DMS114 treated with DMSO at 0.1 percent for 48 hours (cell line): ENCODE data around the gene LAMA4.

Experiments
- DNase-seq: peaks from one replicate; lab custom pipeline; 2025; ENCODE audit not compliant: unreplicated experiment; lab: John Stamatoyannopoulos, UW

LAMA4 gene

DNA sequence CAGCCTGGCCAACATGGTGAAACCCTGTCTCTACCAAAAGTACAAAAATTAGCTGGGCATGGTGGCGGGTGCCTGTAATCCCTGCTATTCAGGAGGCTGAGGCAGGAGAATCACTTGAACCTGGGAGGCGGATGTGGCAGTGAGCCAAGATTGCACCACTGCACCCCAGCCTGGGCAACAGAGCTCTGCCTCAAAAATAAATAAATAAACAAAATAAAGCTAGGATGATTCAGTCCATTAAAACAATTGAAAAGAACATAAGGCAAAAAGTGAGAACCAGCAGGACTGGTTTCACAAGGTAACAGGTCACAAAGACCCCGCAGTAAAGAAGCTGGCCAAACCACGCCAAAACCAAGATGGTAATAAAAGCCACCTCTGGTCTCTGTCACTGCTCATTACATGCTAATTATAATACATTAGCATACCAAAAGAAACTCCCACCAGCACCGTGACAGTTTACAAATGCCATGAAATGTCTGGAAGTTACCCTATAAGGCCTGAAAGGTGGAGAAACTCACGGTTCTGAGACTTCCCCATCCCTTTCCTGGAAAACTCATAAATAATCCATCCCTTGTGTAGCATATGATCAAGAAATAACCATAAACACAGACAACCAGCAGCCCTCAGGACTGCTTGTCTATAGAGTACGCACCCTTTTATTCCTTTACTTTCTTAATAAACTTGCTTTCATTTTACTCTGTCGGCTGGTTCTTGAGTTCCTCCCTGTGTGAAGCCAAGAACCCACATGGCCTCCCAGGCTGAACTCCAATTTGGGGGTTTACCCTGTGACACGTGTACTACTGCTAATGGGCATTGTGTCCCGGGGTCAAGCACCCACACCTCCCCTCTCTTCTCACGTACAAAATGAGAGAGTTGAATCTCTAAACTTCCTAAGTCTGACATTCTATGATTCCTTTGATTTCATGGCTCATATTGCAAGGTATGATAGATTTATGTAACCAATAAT is 10.2 kb downstream of the LAMA4 start:
- no peak for DNase-seq

DNA sequence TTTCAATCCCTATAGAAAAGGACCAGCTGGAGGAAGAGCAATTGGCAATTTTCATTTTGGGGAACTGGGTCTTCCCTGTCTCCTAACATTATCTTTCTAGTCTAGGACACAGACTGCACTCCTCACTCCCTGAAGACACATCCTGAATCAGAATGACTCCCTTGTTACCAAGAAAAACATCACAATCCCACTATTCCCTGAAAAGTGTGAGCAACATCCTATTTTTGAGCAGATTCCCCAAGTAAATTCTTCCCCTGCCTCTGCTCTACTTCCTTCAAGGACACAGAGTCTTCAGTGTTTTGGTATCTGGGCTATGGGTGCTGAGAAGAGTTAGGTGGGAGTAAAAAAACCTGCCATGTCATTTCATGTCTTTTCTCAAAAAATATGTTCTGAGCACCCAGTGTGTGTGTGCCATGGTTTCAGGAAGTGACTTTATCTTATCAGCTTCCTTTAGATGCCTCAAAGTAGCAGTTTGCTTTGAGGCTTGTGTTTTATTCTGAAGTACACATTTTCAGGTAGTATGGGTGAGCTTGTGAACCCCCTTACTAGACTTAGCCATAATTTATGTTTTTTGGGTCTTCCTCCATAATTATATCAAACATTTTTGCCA is 12.4 kb downstream of the LAMA4 start:
- DNase-seq: no peak

DNA sequence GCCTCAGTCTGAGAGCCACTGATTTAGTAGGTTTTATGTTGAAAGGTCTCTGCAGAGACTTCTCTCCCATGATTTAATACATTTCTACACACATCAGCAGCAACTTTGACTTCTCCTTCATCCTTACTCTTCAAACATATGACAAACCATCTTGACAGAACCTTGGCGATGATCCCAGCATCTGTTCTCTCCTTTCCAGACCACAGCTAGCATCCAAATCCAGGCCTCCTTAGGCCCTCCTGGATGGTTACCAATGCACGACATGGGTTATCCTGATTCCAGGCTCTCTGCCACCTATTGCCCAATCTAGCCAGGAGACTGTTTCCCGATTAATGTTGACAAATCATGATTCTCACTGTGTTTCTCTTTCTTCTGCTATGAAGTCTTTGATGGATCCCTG is 16.8 kb downstream of the LAMA4 start:
- no peak for DNase-seq

DNA sequence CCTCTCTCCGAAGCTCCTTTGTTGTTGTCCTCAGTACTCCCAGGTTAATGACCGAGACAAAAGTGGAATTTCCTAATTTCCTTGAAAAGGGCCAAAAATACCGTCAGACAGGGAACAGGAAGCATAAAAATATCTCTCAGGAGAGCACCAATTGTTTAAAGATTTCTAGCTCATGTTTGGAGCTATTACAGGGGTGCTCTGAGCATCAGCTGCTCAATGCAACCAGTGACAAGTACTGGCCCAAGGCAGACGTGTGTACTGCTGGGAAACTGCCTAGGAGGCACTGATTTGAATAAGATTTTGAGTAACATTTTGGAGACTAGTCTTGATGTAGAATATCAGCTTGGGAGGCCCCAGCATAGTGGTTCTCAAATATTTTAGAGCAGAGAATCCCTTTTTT is 17.3 kb downstream of the LAMA4 start:
- no peak for DNase-seq

DNA sequence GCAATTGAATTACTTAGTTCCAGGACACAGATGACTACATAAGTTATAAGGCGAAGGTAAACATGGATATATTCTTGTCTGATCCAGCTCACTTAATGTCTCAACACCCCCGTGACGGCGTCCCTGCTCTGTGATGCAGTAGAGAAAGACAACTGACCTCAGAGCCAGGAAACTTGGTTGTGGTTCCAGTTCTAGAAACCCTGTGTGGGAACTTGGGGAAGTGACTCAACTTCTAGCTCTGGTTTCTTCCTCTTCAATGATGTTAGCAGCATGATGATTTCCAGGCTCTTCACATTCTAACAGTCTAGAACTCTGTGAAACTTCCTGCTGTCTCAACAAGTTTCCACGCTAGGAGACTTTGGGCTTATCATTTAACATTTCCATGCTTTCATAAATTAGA is 18.4 kb downstream of the LAMA4 start:
- no peak for DNase-seq

DNA sequence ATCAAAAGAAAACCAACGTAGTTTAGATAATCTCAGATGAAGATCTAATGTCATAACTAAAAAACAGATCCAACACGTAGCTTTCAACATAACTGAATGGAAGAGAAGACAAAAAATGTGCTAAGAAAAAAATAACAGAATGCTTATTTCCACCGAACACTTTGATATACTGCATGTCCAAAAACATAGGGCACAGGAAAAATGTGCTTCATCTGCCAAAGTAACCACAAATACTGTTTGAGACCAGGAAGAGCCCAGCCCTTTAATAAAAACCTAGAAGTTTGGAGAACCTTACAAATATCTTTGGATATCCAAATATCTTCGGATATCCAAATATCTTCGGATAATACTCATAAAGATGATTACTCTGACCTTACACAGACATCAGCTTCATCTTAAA is 19.8 kb downstream of the LAMA4 start:
- no peak for DNase-seq

DNA sequence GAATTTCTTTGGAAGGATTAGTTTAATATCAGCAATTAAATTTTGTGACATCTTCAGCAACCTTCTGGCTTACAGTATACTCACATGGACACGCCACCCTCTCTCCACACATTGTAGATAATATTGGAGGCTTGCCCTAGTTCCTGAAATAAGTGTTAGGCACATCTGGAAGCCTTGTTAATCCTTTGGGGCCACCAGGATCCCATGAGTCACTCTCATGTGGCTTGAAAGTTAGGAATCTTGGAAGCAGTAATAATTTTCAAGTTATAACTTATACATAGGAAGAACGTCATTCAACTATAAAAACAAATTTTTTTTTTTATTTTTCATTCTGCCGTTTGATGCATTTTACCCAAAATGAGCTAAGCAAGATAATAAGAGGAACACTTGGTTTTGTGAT is 20.5 kb downstream of the LAMA4 start:
- DNase-seq: no peak

DNA sequence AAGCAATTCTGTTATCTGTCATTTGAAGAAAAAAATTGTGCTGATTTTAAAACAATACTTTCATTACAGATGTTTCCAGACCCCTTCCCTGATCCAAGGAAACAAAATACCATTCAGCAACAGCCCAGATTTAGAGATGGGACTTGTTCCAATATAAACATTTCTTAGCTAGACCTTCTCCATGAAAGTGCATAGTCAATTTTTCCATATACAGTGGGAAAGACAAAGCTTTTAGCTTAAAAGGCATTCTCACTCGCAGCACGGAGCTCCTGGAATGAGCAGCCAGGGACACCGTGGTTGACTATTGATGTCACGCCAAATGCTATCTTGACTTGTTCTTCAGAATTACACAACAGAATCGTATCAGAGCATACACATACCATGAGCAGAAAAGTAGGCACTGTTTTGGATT is 21.5 kb downstream of the LAMA4 start:
- DNase-seq: no peak

DNA sequence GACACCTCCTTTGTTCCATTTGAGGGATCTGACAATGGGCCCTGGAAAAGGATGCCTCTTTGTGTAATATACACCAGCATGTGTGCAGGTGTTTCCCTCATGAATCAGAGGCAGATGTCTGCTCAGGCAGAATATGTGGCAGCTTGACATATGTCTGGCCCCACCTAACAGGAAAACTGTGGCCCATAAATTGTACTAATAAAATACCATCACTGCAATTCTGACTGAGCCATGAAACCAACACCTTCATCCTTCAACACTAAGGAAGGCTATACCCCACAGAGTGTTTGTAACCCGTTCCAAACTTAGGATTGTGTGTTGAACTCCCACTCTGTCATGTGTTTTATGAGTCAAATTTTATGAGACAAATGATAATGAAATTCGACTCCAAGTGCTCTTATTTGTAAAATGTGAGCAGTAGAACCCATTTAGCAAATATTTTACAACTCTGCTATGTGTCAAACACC is 22.7 kb downstream of the LAMA4 start:
- DNase-seq: no peak

DNA sequence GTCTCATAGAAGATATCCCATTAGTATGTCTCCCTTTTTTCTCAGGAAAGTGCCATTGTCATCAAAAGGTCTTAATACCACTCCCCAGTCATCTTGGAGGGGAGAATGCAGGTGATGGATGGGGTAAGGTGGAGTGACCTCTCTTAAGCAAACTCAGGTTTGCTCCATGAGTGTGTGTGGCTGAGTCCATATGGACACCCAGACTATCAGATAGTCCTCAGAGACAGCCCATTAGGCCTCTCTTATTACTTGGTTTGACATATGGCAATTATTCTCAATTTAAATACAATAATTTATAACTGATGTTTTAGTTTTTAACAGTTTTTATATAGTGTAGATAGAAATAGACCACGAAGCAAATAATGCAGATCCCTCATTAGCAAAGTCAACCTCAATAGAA is 23.2 kb downstream of the LAMA4 start:
- DNase-seq: no peak

DNA sequence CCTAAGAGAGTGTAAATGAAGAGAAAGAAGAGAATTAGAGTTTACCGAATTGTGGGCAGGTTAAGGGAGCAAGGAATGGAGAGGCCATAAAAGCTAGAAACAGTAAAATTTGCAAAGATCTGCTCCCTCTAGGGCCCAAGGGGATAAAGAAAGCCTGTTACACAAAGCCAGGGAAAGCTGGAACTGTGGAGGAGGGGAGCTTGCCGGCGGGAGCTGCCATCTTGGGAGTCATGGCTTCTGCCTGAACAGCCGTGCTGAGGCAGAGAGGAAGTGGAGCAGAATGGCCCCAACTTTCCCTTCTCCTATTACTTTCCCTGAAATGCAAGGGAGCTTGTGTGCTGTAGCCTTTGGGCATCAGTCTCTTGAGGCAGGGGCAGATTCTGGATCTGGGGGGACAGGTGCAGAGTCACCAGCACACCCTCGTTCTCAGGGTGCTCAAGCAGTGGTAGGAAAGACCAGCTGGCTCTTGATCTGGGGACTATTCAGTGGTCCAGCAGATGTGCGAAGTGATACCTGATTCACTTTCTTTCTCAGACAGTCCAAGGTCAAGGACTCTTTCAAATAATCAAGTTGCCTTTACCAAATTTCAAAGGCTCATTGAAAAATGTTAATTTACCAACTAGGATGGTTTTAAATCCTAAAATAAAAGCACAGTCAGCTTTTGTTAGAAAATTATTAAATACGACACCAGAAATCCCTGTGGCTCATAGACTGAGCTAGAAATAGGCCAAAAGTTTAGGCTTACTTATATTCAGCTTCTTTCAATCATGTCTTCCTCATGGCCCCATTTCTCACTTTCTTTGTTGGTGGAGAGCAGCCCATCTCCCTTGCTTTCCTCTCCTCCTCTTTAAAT is 25.7 kb downstream of the LAMA4 start:
- no peak for DNase-seq

DNA sequence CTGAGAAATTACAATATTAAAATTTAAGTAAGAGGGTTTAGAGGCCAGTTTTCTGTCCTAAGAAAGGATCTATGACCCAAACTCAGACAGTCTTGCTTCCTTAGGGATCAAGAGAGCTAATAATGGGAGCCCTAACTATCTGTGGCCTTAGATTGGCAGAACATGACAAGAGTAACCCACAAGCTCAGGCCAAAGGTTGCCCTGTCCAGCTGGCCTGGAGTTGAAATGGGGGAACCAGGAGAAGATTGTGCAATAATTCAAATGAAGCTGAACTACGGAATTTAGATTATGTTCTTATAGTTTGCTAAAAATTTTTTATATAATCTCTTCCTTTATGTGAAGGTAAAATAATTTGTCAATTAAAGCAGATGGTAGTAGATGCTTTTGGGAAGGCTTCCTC is 26.4 kb downstream of the LAMA4 start:
- DNase-seq: no peak

DNA sequence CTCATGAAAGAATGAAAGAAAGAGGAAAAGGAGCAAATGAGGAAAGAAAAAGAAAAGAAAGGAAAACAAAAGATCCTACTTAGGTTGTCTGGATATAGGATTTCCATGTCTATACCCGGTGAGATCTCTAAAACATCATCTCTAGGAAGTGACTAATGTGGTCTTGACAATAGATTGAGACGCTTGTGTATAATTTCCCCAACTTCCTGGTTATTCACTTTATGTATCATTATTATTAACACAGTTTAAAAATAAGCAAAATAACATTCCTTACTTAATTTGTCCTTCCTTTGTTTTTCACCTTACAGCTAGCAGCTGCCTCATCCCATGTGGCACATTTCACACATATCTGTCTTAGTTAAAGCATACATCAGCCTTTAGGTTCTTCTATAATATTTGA is 27.0 kb downstream of the LAMA4 start:
- no peak for DNase-seq

DNA sequence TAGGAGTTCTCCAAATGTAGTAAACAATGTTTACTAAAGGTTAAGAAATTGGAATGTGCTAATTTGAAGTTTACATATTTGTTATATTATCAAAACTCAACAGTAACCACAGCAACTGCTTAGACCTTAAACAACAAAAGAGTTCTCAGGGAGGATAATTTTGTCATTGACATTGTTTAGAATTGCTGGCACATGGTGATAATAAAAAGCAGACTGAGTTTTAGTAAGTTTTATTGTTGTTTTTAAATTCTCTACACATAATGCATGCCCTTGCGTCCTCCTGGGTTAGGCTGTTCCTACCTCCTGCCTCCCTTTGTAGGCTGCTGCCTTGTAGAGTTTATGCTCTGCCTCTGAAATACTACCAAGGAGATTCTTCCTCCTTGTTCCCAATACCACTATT is 28.7 kb downstream of the LAMA4 start:
- DNase-seq: no peak

DNA sequence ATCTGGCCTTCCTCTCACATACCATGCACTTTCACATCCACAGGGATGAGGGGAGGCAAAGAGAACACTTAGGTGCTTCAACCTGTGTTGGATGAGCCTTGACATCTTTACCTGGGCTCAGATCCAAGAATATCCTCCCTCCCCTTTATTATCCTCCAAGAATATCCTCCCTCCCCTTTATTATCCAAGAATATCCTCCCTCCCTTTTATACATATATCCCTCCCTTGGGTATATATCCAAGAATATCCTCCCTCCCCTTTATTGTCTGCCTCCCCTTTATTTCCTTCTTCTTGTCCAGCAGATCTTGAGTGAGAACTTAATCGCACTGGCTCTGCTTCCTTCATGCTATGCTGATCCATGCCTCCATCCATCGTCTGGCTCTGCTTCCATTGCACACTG is 30.3 kb downstream of the LAMA4 start:
- DNase-seq: no peak

DNA sequence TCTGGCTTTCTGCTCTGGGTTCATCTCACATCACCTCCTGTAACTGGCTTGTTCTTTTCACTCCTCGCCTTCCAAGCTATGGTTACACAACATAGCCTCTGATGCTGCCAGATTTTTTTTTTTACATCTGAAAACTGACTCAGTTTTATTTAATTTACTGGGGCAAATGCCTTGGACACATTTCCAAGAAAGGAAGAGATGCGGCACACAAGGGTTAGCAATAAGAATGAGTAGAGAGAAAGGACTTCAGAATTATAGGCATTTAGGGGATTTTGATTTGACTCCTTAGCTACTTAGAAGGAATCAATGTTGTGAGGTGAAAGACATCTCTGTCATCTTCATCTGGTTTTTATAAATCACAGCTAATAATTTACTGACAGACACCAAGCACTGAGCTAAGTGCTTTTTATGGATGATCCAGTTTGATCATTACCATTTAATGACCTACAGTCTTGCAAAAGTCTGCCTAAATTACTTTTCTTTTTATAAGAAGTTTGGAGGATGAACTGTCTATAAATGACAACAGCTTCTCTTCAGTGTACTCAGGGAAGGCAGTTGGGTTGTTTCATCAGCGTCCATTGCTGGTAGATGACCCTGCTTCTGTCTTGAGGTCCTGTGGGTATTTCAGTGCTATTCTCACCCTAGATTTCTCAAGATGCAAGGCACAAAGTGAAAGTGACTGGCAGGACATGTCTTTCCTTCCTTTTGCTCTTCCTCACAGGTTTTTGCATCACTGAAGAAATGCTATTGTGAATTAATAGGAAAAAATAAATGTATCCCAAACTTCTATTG is 31.1 kb downstream of the LAMA4 start:
- DNase-seq: no peak

DNA sequence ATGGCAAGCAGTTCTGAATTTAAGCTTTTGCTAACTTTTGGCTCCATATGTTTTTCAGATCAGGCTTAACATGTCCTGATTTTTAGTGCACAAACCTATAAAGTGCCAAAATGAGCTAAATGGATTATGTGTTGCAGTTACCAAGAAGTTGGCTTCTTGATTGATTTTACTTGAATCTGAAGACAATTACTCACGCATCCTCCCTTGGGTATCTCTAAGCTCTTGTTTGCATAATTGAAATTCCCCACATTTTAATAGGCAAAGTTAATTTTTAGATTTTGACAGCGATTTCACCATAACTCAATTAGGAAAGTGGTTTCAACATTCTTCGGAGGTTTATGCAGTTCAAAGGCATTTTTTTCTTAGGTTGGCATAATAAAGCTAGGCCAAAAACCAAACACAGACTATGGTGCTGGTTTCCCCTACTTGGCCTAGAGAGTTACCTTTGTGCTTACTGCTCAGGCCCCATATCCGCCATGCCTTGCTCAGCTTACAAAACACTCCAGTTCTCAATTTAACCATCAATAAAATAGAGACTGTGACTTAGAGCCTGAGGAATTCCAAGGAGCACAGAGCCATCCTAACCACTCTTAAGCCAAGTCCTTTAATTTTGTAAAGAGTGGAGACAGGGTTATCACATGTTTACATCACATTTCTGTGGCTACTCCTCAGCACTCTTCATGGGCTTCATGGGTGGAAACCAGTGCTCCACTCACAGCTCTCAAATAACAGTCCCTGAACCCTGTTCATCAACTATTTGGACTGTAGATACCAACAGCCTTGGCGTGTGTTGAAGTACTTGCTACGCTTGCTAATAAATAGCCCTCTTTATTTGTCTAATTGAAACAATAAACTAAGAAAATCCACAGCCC is 32.1 kb downstream of the LAMA4 start:
- no peak for DNase-seq

DNA sequence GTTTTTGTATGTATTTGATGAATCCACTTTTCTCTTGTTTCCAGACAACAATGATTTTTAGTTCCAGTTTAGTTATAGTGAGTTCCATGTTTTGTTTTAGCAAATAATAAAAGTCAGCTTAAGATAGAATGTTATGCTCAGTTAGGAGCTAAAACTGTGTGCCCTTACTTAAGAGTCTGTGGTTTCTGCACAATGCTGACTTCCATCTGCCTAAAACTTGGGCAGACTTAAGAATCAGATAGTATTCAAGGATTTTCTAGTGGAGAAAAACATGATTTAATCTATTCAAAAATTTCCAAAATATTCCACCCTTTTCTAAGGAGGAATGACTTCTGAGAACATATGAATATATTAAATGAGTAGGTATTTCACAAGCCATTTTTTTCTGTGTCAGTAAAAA is 32.8 kb downstream of the LAMA4 start:
- no peak for DNase-seq

DNA sequence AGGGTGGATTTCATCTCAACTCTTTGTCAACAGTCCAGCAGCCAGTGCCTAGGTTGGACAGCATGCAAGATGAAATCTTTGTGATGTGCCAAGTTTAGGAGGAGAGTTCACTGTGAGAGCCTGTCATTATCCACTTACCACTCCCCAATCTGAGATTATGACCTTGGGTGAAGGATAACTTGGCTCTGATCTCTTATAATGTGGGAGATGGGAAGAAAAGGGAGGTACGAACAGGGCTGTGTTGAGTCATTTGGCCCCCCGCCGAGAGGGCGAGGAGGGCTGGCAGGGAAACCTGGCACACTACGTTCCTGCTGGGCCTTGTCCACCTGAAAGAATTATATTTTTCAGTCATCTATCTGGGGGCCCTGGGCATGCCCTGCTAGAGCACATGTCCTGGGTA is 35.8 kb downstream of the LAMA4 start:
- no peak for DNase-seq
